ENCODE measurements around the gene CAMKK2.
"Not testable (repeated sequence)": the region's sequence is repeated elsewhere in the genome, so short reads cannot be mapped to it uniquely, and the experiment has no call there.

Gene CAMKK2

DNA sequence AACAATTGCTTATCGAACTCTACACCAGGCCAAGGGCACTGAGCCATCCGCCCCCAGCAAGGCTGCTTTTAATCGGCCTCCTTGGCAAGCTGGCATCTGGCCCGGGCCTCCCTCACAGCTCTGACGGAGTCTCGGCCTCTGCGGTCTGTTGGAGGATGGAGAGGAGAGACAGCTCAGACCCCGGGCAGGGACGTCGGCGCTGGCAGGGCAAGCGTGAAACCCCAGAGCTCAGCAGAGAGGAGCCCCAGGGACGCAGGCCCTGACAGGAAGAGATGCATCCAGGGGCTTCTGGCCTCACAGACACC lies 17.5 kb downstream of the CAMKK2 start:
- DNase-seq (ENCODE audit: low spot score) = no peak

DNA sequence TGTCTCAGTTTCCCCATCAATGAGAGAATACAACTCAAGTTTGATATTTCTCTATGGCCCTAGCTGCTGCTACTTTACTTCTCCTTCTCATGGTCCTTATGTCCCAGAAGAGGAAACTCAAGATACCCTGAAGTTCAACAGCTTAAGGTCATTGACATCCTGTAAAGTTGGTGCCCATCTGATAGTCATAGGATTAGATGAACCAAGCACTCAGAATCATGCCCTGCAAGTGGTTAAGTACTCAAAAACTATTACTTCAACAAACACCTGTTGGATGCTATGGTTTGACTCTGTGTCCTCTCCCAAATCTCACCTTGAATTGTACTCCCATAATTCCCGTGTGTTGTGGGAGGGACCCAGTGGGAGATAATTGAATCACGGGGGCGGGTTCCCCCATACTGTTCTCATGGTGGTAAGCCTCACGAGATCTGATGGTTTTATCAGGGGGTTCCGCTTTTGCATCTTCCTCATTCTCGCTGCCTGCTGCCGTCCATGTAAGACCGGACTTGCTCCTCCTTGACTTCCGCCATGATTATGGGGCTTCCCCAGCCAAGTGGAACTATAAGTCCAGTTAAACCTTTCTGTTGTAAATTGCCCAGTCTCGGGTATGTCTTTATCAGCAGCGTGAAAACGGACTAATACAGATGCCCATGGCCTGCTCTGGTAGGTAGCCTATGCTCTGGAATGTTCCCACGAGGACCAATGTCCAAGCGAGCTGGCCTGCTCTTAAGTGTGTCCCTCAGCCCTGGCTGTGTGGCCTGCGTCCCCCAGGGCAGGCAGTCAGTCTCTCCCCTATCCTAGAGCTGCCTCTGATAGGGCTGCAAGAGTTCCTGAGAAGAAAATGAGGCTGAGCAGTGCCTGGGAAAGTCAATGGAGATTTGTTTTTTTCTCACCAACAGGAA lies 18.1 kb downstream of the CAMKK2 start:
- no peak for DNase-seq (ENCODE audit: low spot score)

DNA sequence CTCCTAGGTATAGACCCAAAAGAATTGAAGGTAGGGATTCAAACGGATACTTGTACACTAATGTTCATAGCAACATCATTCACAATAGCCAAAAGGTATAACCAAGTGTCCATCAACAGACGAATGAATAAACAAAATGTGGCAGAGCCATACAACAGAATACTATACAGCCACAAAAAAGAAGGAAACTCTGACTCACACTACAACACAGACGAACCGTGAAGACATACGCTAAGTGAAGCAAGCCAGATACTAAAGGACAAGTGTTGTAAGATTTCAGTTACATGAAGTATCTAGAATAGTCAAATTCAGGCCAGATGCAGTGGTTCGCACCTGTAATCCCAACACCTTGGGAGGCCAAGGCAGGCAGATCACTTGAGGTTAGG lies 19.1 kb downstream of the CAMKK2 start:
- no peak for DNase-seq (ENCODE audit: low spot score)

DNA sequence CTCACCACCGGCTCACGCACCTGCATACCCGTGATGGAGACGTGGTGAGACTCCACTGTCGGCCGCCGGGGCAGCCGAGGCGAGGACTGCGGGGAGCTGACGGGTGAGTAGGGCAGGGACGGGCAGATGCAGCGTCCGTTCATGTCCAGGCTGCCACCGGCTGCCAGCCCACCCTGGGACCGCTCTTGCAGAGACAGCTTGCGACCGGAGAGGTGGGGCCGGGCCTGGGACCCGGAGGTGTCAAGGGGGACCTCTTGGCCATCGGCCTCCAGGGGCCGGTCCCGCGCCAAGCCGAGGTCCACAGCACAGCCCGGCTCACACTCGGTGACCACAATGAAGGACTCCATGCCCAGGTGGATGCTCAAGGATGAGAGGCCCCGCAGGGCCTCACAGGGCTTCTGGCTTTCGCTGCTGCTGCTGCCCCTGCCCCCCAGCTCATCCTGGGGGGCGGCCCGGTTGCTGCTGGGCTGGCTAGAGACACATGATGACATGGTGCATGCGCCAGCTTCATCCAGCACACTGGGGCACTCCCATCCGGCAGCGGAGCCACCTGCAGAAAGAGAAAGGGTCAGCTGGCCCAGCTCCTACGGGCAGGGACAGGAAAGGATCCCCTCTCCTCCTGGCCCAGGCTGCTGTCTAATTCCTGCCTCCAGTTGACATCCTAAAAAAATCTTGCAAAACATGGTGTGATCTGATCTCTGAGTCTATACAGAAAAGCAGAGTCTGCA lies 22.3 kb downstream of the CAMKK2 start:
- DNase-seq (ENCODE audit: low spot score) = no peak

DNA sequence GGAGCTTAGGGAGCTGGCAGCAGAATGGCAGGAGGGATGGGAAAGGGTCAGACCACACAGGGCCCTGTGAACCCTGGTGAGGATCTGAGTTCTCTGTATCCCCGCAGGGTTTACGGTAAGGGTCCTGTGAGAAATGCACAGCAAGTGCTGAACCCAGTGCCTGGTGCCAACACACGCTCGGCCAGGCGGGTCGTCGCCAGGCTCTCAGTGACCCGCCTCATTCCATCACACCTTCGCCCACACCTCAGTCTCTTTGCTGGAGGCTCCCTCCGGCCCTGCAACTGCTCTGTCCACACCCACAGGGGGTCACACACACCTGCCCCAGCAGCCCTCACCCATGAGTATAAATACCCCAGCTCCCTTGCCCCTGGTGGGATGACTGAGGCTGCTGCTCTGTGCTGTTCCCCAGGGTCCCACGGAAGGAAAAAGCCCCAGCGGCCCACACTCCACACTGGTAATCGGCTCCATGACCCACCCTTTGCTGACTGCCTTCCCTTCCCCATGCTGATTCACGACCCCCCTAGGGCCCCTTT lies 23.1 kb downstream of the CAMKK2 start:
- no peak for DNase-seq (ENCODE audit: low spot score)

DNA sequence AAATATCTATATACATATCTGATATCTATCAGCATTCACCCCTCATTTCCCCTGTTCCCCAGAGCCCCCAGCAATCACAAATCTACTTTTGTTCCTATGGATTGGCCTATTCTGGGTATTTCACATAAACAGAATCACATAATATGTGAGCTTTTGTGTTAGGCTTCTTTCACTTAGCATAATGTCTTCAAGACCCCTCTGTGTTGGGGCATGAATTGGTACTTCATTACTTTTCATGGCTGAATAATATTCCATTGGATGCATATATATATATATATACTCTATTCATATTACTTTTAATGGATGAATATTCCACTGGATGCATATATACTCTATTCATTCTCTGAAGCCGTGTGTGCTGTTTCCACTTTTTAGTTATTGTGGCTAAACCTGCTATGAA lies 28.7 kb downstream of the CAMKK2 start:
- DNase-seq (ENCODE audit: low spot score) = no peak

DNA sequence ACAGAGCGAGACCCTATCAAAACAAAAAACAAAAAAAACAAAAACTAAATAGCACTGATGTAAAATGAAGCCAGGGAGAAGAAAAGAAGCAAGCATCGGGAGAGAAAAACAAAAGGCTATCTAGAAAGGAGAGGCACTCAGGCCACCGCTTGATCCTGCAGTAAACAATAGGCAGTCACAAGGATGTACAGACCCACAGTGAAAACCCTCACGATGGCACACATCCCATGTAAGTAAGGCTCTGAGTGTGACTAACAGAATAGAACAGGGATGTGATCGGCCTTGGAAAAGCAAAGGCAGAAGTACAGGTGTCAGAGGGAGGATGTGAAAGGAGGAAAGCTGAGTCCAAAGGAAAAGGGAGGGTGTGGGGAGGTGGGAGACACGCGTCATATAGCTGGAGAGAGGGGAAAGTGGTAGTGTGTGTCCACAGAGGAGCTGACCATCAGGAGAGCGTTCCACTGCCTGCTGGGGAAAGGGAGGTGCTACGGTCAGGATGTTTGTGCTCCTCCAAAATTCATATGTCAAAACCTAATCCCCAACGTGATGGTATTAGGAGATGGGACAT lies 31.5 kb downstream of the CAMKK2 start:
- DNase-seq (ENCODE audit: low spot score) = no peak

DNA sequence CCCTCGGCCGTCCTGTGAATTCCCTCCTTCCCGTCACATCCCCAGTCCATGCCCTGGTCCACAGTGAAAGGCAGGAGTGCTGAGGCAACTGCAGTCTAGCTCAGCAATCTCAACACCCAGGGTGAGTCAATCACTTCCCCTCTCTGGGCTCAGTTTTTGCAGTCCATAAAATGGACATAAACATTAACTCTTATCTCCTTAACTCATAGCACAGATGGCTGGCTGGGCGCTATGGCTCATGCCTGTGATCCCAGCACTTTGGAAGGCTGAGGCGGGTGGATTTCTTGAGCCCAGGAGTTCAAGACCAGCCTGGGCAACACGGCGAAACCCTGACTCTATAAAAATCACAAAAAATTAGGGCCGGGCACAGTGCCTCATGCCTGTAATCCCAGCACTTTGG lies 32.4 kb downstream of the CAMKK2 start:
- no peak for DNase-seq (ENCODE audit: low spot score)

DNA sequence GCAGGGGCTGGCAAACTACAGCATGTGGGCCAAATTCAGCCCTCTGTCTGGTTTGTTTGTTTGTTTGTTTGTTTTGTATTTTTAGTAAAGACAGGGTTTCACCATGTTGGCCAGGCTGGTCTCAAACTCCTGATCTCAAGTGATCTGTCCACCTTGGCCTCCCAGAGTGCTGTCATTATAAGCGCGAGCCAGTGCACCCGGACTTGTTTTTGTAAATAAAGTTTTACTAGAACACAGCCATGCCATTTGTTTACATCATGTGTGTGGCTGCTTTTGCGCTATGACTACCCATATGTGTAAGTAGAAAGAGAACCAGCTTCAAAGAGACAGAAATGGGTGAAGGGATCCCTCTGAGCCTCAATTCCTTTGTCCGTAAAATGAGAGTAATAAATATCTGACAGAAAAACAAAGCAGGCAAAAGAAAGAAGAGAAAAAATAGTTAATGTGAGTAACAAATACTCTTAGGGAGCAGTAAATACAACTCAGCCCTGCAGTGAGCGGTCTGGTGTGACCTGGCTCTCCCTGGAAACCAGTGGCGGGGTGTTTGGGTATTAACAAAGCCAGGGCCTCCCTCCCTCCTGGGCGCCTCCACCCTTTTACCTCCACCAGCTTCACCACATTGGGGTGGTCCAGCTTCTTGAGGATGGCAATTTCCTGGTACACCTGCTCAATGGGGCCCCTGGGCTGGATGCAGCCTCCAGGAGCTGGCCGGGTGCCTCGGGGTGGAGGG lies 33.1 kb downstream of the CAMKK2 start:
- DNase-seq (ENCODE audit: low spot score) = no peak

DNA sequence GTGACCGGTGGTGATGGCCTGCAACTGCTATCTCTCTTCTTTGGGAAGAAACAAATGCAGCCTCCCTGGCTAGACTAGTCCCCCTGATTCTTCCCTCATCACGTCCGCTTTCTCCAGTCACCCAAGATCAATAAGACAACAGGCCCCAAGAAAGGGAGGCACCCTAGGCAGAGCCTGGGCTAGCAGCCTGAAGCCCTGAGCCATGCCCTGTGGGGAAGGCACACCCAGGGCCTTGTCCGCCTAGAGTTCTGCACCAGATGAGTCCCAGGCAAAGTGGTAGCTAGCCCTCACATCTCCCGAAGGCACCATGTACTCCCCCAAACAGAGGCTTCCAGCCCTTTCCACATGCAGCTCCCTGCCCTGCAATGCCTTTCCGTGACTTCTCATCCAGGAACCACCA lies 35.1 kb downstream of the CAMKK2 start:
- no peak for DNase-seq (ENCODE audit: low spot score)

DNA sequence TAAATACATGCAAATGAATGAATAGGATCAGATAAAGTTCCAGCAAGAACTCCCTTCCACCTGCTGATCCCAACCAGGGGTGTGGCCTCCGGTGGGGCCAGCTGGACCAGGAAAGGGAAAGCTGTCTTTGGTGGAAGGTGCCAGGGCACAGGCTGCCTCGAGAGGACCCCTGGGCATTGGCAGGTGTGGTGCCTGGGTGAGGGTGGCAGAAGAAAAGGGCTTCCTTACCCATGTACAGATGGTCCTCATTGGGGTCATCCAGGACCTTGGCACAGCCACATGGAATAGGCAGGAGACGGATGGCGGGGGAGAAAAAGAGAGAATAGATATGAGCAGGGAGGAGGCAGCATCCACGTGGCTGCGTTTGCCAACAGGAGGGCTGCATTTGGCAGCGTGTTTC lies 36.4 kb downstream of the CAMKK2 start:
- no peak for DNase-seq (ENCODE audit: low spot score)

DNA sequence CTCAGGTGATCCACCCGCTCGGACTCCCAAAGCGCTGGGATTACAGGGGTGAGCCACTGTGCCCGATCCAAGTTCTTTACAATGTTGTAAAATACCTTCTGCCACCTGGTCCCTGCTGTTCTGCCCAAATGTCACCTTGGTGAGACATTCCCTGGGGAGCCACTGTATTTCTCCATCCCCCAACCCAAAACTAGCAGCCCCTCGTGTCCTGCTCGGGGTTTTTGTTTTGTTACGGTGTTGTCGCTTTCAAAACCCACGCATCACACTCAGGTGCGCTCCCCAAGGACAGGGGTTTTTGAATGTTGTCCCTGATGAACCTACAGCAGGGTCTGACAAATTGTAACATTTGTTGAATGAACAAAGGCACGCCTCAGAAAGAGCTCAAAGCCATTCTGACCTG lies 37.4 kb downstream of the CAMKK2 start:
- no peak for DNase-seq (ENCODE audit: low spot score)

DNA sequence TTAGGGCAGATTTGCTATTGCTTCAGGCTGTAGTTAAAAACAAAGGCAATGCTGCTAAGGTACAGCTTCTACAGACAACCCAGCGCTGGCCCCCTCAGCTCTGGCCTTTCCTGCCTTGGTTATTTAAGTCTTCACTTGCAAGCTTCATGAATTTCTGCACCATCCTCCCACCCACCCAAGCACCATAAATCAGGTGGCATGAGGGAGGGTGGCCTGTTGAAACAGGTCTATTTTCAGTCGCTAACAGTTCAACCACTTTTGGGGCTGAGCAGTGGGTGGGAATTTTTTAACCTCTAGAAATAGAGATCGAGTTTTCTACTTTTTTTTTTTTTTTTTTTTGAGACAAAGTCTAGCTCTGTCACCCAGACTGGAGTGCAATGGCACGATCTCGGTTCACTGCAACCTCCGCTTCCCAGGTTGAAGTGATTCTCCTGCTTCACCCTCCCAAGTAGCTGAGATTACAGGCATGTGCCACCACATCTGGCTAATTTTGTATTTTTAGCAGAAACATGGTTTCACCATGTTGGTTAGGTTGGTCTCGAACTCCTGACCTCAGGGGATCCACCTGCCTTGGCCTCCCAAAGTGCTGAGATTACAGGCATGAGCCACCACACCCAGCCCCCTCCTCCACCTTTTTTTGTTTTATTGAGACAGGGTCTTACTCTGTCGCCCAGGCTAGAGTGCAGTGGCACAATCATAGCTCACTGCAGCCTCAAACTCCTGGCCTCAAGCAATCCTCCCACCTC lies 38.6 kb downstream of the CAMKK2 start:
- DNase-seq (ENCODE audit: low spot score) = not testable (repeated sequence)

DNA sequence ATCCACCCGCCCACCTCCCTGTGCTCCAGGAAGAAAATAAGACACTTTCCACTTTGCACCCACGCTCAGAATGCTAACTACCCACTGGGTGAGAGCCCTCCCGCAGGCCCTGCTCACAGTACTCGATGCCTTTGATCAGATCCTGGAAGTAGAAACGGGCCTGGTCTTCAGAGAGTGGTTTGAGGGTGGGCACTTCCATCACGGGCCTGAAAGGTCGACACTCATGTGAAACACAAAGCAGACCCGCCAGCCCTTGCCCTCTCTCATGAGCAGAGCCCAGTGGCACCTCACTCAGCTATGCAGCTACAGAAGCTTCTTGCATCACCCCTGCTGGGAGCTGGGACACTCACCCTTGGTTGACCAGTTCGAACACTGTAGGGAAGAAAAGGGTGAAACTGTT lies 41.1 kb downstream of the CAMKK2 start:
- no peak for DNase-seq (ENCODE audit: low spot score)

DNA sequence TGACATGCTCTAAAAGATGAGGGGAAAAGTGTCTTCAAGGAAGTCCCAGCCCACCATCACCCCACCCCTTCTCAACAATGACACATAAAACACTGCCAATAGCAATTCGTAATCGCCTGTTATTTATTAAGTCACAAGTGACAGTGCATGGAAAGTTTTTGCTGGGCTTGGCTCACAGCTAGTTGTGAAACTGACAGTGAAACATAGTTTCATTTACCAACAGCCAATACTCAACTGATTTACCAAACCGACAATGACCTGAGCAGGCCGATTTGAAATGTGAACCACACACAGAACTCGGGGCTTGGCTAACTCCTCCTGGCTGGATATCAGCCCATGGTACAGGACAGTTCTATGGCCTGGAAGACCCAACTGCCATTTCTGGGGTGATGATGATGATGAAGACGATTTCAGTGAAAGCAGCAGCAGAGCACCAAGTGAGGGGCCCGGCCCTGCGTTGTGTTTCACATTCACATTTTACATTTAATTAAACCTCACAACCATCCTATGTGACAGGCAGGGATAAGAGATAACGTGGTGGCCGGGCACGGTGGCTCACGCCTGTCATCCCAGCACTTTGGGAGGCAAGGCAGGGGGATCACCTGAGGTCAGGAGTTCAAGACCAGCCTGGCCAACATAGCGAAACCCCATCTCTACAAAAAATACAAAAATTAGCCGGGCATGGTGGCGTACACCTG lies 42.7 kb downstream of the CAMKK2 start:
- DNase-seq (ENCODE audit: low spot score) = no peak

DNA sequence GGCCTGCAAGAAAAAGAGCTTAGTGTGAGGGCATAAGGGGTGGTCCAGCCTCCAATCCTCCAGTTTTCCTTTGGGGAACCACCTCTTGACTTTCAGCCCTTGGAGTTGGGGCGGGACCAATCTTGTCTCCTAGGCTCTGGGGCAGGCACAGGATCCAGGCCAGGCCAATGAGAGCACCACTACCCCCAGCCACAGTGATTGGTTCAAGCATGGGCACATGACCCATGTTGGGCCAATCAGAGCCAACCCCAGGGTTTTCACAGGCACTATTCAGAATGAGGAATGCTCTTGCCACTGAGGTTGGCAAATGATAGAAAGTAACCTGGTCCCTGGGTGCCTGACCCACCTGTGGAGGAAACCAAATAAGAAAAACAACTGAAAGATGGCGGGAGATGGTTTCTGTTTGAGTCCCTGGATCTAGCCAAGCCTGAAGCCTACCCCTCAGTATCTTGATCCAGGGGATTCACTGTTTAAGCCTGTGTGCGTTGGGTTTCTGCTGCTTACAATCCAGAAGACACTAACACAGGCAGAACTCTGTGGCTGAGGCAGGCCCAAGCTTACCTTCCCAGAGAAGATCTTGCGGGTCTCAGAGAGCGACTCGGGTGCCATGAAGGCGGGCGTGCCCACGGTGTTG lies 43.7 kb downstream of the CAMKK2 start:
- no peak for DNase-seq (ENCODE audit: low spot score)

DNA sequence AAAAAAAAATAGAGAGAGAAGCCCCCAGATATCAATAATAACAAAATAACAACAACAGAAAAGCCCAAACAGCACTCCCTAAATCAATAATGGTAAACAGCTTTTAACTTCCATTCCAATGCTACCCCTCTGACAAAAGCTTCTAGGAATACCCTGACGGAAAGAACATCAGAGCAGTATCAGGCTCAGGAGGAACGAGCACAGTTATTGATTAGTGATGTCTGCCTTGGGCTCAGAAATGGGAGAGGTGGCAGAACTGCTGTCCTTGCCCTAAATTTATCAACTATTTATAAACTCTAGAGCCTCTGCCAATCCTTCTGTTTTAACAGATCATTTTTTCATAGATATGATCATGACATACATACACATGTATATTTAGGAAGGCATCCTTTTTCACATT lies 44.7 kb downstream of the CAMKK2 start:
- no peak for DNase-seq (ENCODE audit: low spot score)

DNA sequence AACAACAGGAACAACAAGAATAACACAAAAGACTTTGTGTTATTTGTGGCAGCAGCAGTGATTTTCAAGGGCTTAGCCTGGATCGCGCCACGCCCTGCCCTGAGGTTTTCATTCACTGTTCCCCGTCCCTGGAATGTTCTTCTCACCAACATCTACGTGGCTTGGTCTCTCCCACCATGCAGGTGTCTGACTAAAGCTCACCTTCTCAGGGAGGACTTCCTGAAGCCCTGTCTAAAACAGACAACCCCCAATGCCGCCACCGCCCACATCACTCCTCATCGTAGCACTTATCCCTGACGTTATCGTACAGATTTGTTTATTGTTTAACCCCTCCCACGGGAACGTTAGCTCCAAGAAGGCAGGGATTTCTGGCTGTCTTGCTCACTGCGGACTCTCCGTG lies 46.1 kb downstream of the CAMKK2 start:
- no peak for DNase-seq (ENCODE audit: low spot score)

DNA sequence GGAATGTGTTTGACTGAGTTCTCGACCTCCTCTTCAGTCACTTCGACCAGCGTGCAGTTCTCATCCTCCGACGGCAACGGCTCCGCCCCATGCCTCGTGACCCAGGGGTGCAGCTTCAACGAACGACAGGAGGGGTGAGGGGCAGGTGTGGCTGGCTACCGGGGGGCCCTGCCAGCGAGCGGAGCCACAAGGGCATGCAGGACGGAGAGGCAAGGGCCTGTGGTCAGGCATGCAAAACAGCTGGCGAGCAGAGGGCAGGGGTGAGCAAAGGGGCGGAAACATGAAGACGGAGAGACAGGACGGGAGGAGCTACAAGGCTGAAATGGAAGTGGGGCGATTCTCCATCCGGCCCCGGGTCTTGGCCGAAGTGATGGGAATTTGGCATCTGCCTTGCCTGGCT lies 47.9 kb downstream of the CAMKK2 start:
- no peak for DNase-seq (ENCODE audit: low spot score)

DNA sequence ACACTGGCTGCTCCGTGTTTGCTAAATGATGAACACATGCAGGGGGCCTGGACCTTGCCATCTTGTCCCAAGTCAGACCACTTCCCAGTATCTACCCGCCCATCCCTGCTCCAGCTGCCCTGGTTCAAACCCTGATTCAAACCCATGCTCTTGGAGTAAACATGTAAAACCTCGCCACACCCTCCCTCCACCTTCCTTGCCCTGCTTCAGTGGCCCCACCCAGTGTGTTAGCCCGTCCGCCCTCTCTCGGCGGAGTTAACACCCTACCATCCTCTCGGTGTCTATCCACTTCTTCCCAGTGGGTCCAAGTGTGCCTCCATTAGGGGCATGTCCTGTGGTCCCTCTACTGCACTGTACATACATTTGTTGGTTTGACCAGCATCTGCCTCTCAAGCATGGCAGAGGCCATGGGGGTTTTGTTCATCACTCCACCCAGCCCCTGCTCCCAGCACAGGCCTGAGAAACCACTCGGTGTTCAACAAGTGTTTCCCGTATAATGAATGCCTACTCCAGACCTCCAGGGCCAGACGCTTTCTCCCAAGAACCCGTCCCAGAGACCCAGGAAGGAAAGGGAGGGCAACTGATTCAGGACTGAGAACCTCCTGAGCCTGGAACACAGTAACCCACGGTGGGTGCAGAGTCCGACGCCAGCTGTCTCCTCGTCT lies 49.5 kb downstream of the CAMKK2 start:
- DNase-seq (ENCODE audit: low spot score) = no peak
